Forelimb muscle (tissue), 1 donor: ENCODE results near the gene S100A3. TPM values are rescaled to one million over a fixed set of nuclear protein-coding genes. Genes with fewer than 3 reads are reported as not detected.
"Not testable (repeated sequence)": the region's sequence is repeated elsewhere in the genome, so short reads cannot be mapped to it uniquely, and the experiment has no call there.

Source experiments
- DNase-seq: peaks from one replicate; pipeline ENCODE4 v3.0.0-alpha.2; 2013; ENCODE audit warnings: low read depth
- polyA plus RNA-seq: library from polyadenylated mRNA; unstranded; fragments of 120-200 nt; gene quantifications from one replicate; pipeline ENCODE4 v1.2.1, GENCODE V29; 2013; ENCODE audit not compliant: insufficient read length

Gene S100A3
- polyA plus RNA-seq, 1 donor: 0.77 TPM

GRCh38 chr1:153569465-153569864 lies 20.4 kb upstream of the S100A3 start:
- DNase-seq: no peak

GRCh38 chr1:153568367-153569099 lies 19.5 kb upstream of the S100A3 start:
- DNase-seq: peak; percentile 45

GRCh38 chr1:153567621-153568366 lies 18.7 kb upstream of the S100A3 start:
- no peak for DNase-seq

GRCh38 chr1:153566414-153567371 lies 17.6 kb upstream of the S100A3 start:
- DNase-seq: peak; percentile 26

DNA sequence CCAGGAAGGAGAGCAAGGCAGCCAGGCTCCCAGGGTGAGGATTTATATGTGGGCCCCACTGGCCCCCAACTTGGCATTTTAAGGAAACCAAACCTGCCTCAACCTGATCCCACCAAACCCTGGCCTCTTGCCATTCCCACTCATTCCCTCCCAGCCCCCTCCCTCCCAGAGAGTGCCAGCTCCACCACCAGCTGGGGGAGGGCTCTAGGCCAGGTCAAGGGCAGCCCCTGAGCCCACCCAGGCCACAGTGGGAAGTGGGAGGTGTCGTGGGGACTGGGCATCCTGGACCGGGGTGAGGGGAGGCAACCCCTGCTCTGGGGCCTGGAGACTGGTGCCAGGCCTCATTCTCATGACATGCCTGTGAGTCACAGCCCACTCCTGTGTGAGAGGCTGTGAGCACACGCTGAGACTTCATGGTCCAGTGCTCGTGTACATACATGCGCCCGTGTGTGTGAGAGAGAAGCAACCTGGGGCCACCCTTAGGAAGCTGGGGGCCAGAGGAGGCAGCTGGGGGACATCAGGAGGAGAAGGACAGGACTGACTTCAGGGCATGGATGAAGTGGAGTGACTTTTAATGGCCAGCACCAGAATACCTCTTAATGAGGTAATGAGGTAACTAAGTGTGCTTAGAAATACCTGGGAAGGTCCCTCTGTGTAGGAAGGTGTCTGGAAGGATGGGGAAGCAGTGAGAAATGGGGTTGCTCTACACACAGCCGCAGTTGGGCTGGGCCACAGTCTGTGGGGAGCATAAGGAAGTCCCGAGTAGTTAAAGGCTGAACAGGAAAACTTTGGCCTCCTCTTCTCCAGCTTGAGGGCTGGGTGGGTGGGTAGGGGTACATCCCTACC lies 16.7 kb upstream of the S100A3 start, which contains the start of gene S100A2:
Gene S100A2 (minus strand): TSS at position 316 of the 846 bp plus-strand sequence. CDS start 1,967 bp downstream, outside the sequence.
- DNase-seq: no peak

DNA sequence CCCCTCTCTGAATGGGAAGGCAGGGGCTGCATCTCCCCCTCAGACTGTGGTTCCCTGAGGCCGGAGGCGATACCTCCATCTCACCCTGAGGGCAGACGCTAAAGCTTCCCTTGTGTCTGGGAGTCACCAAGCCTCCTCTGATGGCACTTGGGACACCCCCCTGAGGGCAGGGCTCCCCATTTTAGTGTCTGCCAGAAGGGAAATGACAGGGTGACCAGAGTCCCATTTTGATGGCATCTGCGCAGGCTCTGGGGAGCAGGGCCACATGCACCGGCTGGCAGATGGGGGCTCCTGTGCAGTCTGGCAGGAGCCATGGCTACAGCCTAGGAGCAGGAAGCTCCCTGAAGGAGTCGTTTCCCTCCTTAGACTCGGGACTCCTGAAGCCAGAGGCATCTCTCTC lies 14.9 kb upstream of the S100A3 start:
- DNase-seq: no peak

- DNase-seq: no peak
Observed at GRCh38 chr1:153563483-153563901, 14.4 kb upstream of the S100A3 start.

DNA sequence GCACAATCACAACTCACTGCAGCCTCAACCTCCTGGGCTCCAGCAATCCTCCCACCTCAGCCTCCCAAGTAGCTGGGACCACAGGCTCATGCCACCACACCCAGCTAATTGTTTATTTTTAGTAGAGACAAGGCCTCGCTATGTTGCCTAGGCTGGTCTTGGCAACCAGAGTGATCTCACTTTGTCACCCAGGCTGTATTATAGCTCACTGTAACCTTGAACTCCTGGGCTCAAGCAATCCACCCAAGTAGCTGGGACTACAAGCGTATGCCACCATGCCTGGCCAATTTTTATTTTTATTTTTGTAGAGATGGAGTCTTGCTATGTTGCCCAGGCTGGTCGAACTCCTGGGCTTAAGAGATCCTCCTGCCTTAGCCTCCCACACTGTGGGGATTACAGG lies 13.0 kb upstream of the S100A3 start:
- DNase-seq: not testable (repeated sequence)

DNA sequence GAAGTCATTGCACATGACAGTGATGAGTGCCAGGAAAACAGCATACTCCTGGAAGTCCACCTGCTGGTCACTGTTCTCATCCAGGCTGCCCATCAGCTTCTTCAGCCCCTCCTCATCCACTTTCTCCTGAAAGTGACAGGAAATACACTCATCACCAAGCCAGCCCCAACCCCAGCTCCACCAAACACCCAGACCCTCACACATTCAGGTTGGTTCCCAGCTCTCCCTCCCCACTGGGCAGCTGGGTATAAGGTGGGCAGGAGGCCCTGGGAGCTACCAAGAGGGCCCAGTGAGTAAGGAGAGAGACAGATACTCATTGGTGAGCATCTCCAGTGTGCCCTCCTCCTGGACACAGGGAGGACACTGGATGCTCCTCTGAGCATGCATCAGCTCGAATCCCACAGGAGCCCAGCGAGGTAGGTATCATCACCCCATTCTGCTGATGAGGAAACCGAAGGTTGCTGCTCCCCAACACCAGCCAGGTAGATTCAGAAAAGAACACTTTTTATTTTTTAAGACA lies 12.5 kb upstream of the S100A3 start:
- DNase-seq: no peak

GRCh38 chr1:153560771-153561465 lies 11.9 kb upstream of the S100A3 start:
- DNase-seq: no peak

DNA sequence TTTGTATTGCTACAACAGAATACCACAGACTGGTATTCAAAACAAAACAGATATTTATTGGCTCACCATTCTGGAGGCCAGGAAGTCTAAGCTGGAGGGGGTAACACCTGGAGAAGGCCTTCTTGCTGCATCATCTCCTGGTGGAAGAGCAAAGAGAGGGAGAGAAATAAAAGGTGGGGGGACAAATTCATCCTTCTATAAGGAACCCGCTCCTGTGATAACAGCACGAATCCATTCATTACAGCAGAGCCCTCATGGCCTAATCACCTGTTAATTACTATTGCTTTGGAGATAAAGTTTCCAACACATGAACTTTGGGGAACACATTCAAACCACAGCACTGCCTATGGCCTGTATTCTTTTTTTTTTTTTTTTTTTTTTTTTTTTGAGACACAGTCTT lies 11.2 kb upstream of the S100A3 start:
- DNase-seq: no peak

GRCh38 chr1:153557877-153558276 lies 8.8 kb upstream of the S100A3 start:
- no peak for DNase-seq

DNA sequence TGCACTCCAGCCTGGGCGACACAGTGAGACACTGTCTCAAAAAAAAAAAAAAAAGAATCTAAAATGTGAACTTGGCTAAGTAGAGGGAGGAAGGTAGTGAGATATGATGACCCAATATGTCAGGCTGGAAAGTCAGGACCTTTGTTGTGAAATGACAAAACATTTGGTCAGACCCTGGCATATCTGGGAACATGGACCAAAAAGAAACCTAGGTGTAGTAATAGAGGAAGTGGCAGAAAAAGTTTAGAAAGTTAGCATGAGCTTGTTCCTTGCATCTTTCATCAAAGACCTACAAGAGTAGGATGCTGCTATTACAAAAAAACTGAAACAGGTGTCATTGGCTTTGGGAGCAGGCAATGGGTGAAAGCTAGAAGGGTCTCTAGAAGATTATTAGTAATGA lies 7.3 kb upstream of the S100A3 start:
- DNase-seq: no peak

DNA sequence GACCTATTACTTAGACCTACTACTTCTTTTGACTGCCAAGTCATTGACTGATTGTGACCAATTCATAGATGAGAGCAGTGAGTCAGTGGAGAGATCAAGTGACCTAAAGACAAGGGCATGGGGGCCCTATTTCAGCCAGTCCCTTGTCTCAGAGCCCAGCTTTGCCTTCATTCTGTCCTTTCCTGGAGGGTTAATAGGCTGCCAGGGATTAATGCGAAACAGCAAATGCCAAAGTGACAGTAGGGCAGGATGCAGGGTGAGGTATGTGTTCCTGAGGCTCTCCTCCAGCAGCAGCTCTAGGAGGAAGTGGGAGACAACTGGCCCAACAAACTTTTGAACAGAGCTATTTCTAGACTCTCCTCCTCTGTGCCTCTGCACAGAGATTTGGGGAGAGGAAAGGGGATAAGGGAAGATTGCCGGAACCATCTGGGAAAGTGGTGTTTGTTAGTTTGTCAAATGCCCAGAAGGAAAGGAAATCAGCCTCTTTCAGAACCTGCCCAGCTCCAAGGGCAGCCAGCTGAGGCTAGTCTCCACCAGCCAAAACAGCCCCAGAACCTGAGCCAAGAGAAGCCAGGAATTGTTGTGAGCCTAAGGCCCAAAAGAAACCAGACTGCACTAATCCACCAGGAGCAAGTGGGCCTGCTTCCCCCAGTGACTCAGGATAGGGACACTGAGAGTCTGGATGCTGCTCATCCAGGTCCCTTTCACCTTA lies 4.9 kb upstream of the S100A3 start:
- DNase-seq: no peak

DNA sequence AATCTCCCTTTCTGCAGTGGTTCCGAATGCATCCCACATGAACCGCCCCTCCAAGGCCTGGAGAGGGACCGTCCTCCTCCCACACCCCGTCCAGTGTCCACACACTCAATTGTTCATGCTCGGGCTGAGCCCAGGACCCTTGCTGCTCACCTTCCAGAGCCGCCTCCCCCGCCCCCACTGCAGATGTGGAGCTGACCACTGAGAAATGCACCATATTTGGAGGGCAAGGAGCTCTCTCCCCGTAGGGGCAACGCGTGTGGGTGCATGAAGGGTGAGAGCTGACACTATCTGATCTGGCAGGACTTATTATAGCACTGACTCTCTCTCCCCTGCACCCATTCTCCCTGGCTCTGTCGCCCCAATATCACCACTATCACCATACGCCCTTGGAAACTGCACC lies 4.0 kb upstream of the S100A3 start:
- DNase-seq: no peak

DNA sequence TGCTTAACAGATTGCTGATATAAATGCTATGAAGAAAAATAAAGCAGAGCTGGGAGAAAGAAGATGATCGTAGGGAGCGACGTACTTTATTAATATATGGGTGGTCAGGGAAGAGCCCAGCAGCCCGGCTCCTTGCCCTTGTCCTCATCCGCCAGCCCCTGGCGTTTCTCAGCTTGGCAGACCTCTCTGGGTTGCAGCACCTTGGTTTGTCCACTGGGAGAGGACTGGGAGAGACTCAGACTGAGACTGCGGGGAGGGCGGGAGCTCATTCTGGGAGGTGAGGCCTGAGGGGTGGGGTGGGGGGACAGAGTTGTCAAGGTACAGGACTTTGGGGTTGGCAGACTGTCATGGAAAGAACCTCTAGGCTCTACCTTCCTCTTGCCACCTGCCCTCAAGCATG lies 3.3 kb upstream of the S100A3 start:
- DNase-seq: no peak

GRCh38 chr1:153550827-153551500 lies 1.9 kb upstream of the S100A3 start:
- DNase-seq: no peak

GRCh38 chr1:153550398-153550758 lies 1.3 kb upstream of the S100A3 start:
- DNase-seq: no peak
